ENCODE measurements around the gene THRAP3. TPM values are rescaled to one million over a fixed set of nuclear protein-coding genes. Genes with fewer than 3 reads are reported as not detected.
"Not testable (repeated sequence)": the region's sequence is repeated elsewhere in the genome, so short reads cannot be mapped to it uniquely, and the experiment has no call there.

Gene THRAP3
- total RNA-seq, 1 experiment from 2014 or later, result 143 TPM

DNA sequence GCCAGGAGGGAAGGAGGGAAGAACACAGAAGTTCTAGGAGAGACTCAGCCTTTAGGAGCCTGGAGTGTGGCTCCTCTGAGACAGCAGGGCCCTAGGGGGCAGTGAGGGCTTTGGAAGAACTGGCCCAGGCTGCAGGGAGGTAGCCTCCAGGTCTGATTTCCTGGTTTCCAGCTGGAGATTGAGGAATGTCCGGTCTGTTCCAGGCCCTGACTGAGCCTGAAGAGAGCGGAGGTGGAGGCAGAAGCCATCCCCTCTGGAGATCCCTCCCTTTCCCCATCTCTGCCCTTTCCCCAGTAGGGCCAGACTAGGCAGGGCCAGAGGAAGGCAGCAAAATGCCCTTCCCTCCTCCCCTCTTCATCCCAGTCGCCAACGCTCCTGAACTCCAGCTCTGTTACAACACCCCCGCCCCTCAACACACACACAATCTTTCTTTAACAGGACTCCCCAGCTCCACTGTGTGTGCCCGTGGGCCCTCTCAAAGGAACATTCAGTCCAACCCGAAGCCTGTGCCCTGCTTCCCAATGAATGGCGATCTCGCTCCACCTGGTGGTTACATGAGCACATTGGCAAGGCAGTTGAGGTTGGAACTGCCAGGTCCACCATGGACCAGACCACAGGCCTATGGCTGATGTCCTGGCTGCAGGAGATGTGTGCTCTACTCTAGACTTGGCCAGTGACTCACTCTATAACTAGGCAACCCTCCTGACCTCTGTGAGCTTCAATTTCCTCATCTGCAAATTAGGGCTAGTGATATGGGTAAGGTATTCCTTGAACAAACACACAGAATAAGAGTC, 36.2 kb upstream of the THRAP3 start:
- Histone ChIP-seq H3F3A (ENCODE audit: insufficient read depth, low read depth) (peaks cover 17% of the 10 kb centered on the region), H3K4me1 (replicated peaks; ENCODE audit: insufficient read depth) (peaks cover 9% of the 10 kb centered on the region; the same call in 1 of the 2 replicates), H3K9me3 (ENCODE audit: insufficient read depth, low read depth) (no peaks in the 10 kb centered on the region), H3K79me2 (ENCODE audit: low read depth) (no peaks in the 10 kb centered on the region), H2AFZ (peak overlapping the region; percentile 63), H3K4me2 (peak overlapping the region; percentile 63), H3K9me2 (ENCODE audit: insufficient read depth) (no peaks in the 10 kb centered on the region), H4K20me1 (ENCODE audit: insufficient read depth) (no peaks in the 10 kb centered on the region), H3K4me3 (no peak overlapping the region), H3K36me3 (ENCODE audit: low read depth) (no peaks in the 10 kb centered on the region), H3K27me3 (ENCODE audit: insufficient read depth, low read depth) (no peaks in the 10 kb centered on the region), H3K27ac (peak overlapping the region; percentile 53)
- ChIA-PET POLR2A (ENCODE audit: unreplicated experiment) (interaction anchor here (0.5 to 0.9 kb wide), 8 partner anchors 27 to 257 kb away, joined by 3 to 9 read pairs (median 4); partner anchors contain the start of gene AGO3), CTCF (interaction anchor here (0.5 to 2.3 kb wide), 16 partner anchors 13 to 155 kb away, joined by 3 to 42 read pairs (median 3); partner anchors contain the start of genes MAP7D1 and TRAPPC3)
- DNase-seq, result peak; percentile 78 to 88
- TF ChIP-seq, protein P1, sequence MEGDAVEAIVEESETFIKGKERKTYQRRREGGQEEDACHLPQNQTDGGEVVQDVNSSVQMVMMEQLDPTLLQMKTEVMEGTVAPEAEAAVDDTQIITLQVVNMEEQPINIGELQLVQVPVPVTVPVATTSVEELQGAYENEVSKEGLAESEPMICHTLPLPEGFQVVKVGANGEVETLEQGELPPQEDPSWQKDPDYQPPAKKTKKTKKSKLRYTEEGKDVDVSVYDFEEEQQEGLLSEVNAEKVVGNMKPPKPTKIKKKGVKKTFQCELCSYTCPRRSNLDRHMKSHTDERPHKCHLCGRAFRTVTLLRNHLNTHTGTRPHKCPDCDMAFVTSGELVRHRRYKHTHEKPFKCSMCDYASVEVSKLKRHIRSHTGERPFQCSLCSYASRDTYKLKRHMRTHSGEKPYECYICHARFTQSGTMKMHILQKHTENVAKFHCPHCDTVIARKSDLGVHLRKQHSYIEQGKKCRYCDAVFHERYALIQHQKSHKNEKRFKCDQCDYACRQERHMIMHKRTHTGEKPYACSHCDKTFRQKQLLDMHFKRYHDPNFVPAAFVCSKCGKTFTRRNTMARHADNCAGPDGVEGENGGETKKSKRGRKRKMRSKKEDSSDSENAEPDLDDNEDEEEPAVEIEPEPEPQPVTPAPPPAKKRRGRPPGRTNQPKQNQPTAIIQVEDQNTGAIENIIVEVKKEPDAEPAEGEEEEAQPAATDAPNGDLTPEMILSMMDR (conservative IDR thresholded peaks at IDR 0.05), result peak; percentile 92
- no peak for TF ChIP-seq EZH2 (IDR thresholded peaks at IDR 0.05; ENCODE audit: low read depth)
- BruUV-seq (replicated peaks), result no TSS peak
- intact Hi-C loops (cut with micrococcal nuclease; ENCODE audit: unreplicated experiment), result loop anchor here (1.0 to 10.0 kb wide), 4 partner anchors 39 to 333 kb away; partner anchors contain the start of gene TRAPPC3

DNA sequence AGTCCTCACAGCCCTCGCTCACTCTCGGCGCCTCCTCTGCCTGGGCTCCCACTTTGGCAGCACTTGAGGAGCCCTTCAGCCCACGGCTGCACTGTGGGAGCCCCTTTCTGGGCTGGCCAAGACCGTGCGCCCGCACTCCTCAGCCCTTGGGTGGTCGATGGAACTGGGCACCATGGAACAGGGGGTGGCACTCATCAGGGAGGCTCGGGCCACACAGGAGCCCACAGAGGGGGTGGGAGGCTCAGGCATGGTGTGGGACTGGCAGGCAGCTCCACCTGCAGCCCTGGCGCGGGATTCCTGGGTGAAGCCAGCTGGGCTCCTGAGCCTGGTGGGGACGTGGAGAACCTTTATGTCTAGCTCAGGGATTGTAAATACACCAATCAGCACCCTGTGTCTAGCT, 27.4 kb upstream of the THRAP3 start:
- CTCF ChIA-PET; BruUV-seq (replicated peaks): not testable (repeated sequence)

DNA sequence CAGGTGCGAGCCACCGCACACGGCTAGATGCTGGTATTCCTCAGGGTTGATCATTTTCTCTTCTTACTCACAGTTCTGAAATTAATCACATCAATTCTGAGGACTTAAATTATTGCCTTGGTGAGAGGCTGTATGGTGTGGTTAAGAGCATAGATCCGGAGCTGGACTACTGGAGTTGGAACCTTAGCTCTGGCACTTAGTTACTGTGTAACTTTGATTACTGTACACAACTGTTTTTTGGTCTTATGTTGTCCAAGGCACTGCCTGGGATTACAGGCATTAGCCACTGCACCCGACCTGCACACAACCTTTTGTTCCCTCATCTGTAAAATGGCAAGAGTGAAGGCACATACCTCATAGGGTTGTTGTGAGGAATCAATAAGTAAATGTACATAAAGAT, 25.6 kb upstream of the THRAP3 start:
- Histone ChIP-seq H3K9me2 (ENCODE audit: insufficient read depth) (no peaks in the 10 kb centered on the region), H3K27me3 (ENCODE audit: insufficient read depth, low read depth) (no peaks in the 10 kb centered on the region), H3K27ac (no peak overlapping the region), H3K9me3 (ENCODE audit: insufficient read depth, low read depth) (no peaks in the 10 kb centered on the region), H3K36me3 (ENCODE audit: low read depth) (no peaks in the 10 kb centered on the region), H3K4me3 (no peak overlapping the region), H3K4me1 (replicated peaks; ENCODE audit: insufficient read depth) (peaks cover 23% of the 10 kb centered on the region), H3K4me2 (no peak overlapping the region), H3K79me2 (ENCODE audit: low read depth) (no peaks in the 10 kb centered on the region), H3F3A (ENCODE audit: insufficient read depth, low read depth) (peaks cover 29% of the 10 kb centered on the region; the same call in 1 of the 2 replicates), H4K20me1 (ENCODE audit: insufficient read depth) (no peaks in the 10 kb centered on the region), H2AFZ (no peak overlapping the region)
- BruUV-seq (replicated peaks), result no TSS peak
- intact Hi-C loops (cut with micrococcal nuclease; ENCODE audit: unreplicated experiment), result no loop called here
- no peak for DNase-seq
- ChIA-PET CTCF (interaction anchor here (0.7 kb wide), 2 partner anchors 87 to 99 kb away, joined by 5 to 12 read pairs; no protein-coding TSS in a partner anchor), POLR2A (ENCODE audit: unreplicated experiment) (no interaction called here)
- TF ChIP-seq EZH2 (IDR thresholded peaks at IDR 0.05; ENCODE audit: low read depth), result no peak
- TF ChIP-seq, protein P1 (conservative IDR thresholded peaks at IDR 0.05), result no peak

More for the DNA sequence above, 27.4 kb upstream of the THRAP3 start:
- H2AFZ ChIP-seq; H3K9me2 ChIP-seq (ENCODE audit: insufficient read depth); H3K27me3 ChIP-seq (ENCODE audit: insufficient read depth, low read depth); intact Hi-C loops (cut with micrococcal nuclease; ENCODE audit: unreplicated experiment); H3K36me3 ChIP-seq (ENCODE audit: low read depth); H3K27ac ChIP-seq; H3K4me2 ChIP-seq; H4K20me1 ChIP-seq (ENCODE audit: insufficient read depth); H3K4me3 ChIP-seq; DNase-seq; H3K79me2 ChIP-seq (ENCODE audit: low read depth); H3K9me3 ChIP-seq (ENCODE audit: insufficient read depth, low read depth): not testable (repeated sequence)
- Histone ChIP-seq H3K4me1 (replicated peaks; ENCODE audit: insufficient read depth) (peaks cover 17% of the 10 kb centered on the region), H3F3A (ENCODE audit: insufficient read depth, low read depth) (peaks cover 21% of the 10 kb centered on the region; the same call in 1 of the 2 replicates)
- POLR2A ChIA-PET (ENCODE audit: unreplicated experiment), result interaction anchor here (0.6 kb wide), 1 partner anchor 81 kb away, joined by 4 read pairs; no protein-coding TSS in a partner anchor
